GM12874 (cell line): ENCODE results near the gene C1QTNF7.

Experiments used
- CTCF ChIP-seq: IDR thresholded peaks from 2 replicates; pipeline ENCODE4 v1.5.1; 2011; ENCODE audit warnings: low read depth, mild to moderate bottlenecking, control low read depth, low read length, moderate library complexity; ENCODE audit not compliant: insufficient read depth

C1QTNF7 gene

DNA sequence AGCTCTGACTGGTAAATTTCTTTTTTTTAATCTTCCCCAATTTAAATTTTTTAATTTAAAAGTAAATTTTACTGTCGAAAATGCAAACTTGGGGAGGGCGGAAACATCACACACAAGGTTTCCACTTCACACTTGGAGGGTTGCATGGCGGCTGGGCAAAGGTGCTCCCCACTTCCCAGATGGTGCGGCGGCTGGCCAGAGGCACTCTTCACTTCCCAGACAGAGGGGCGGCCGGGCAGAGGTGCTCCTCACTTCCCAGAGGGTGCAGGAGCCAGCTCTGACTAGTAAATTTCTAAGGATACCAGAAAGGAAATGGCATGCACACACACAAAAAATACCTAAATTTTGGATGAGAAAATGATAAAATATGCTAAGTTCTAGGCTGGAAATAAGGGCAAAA is 16.4 kb downstream of the C1QTNF7 start:
- TF ChIP-seq CTCF: no peak

DNA sequence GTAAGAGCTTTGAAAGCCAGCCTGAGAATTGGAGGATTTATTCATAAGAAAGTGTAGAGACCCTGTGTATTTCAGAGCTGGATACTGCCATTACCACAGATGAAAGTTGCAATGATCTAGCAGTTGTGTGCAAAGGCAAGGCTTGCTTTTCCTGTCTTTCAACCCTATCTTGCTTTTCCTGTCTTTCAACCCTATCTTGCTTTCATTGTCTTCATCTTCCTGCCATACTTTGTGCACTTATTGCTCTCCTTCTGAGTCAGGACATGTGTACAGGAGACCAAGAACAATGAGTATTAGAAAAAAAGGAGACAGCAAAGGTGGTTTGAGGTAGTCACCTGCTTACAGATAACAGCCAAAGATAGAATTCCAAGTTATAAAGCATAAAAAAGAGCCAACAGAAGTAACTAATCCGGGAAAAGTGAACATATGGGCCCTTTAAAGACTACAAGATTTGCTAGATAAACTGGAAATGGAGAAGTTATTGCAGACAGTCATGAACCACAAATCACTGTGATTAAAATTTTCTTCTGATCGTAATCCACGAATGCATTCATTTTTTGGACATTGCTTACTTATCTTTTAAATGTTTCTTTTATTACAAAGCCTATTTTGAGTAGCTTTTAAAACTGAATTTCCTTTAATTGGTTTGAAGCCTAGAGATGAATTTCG is 17.2 kb downstream of the C1QTNF7 start:
- TF ChIP-seq CTCF: no peak

DNA sequence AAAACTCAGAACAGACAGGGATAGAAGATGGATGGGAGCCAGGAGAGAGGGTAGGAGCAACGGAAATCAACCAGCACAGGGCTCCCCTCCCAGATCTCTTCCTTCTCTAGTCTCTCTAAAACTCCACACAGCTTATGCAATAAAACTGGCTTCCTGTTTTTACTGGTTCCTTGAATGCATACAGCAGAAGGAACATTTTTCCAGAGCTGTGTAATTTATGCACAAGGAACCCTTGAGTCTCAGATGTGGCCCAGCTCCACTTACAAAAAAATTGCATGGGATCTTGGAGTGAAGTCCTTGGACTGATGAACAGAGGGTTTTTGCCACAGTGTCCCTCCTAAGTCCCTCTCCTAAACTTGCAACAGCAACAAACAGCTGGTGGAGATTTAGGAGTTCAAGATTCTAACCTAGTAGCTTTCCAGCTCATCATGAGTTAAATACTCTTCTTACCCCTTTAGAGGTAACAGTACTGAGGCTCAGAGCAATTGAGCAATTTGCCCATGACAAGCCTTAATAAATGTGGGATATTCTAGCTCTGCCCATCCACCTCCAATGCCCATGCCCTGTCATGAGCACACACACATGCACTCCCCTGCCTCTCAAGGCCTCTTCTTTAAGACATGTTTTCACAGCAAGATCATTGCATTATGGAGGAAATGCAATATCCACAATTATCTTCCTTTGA is 23.5 kb downstream of the C1QTNF7 start:
- TF ChIP-seq CTCF: no peak

- TF ChIP-seq CTCF: no peak
Measured at GRCh38 chr4:15451866-15452765, 24.3 kb downstream of the C1QTNF7 start.

DNA sequence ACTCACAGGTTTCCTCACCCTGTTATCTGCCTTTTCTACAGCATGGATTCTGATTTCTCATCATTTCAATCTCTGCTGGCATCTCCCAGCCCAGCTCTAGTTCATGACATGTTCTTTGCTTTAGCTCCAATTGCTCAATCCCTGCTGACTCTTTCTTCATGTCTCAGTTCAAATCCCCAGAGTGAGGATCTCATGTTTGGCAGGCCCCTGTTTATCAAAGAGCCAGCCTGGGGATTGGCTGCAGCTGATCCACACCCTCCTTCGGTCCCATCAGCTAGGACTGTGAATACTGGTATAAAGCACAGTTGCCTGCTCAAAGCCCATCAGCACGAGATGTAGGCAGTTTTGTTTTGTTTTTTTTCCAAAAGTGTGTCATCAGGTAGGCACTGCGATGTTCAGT is 27.5 kb downstream of the C1QTNF7 start:
- TF ChIP-seq CTCF: no peak

DNA sequence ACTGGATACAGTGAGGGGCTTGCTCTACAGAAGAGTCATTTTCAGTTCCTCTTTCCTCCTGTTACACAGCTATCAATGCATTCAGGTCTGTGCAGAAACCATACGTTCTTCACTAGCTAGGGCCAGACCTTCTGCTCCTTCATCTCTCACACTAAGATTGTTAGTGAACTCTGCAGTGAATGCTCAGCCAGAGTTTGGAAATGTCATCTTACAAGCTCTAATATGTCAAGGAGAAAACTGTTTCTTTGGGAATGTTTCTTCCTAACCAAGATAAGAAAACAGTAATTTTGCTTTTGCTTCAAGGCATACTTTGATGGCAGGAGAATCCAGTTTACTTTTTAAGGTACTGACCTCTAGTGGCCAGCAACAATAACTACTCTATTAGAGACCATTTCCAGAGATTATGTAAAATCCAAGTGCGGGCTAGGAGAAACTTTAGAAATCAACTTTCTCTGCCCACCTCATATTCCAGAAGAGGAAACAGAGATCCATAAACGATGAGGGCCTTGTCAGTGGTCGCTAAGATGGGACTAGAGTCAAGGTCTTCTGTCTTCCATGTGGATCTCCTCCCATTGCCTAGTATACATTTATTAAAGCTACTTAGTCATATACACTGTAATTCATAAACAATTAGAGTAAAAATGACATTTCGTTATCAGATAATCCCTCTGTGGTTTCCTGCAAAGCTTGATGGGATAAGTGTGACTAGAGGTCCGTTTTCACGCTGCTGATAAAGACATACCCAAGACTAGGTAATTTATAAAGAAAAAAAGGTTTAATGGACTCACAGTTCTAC is 29.8 kb downstream of the C1QTNF7 start:
- peak; percentile 58 for TF ChIP-seq CTCF
